Liver (tissue), 3 donors: Measurements from ENCODE around the gene URM1.

Experiments used
- EGR1 ChIP-seq, 2 donors: IDR thresholded peaks; 2 replicates each; pipeline ENCODE4 v1.6.1; 2016 to 2018; ENCODE audit warnings: antibody characterized with exemption in 2 of 2, low read depth in 2 of 2
- NR2F2 ChIP-seq: IDR thresholded peaks from 2 replicates; pipeline ENCODE4 v1.6.1; 2016; ENCODE audit warnings: antibody characterized with exemption
- YY1 ChIP-seq: IDR thresholded peaks from 2 replicates; pipeline ENCODE4 v1.6.1; 2016; ENCODE audit warnings: antibody characterized with exemption, mild to moderate bottlenecking
- TF ChIP-seq, protein P1 (sequence below): fragments of 150-350 bp; IDR thresholded peaks from 2 replicates; pipeline ENCODE4 v1.5.1; 2017; ENCODE audit warnings: improper control_type of control experiment, low read depth, low read length; ENCODE audit not compliant: missing input control
- TF ChIP-seq, protein P2 (sequence below): IDR thresholded peaks from 2 replicates; pipeline ENCODE4 v1.6.1; 2016; ENCODE audit warnings: antibody characterized with exemption
- donor health status: healthy.
- donor health status: healthy.

DNA sequence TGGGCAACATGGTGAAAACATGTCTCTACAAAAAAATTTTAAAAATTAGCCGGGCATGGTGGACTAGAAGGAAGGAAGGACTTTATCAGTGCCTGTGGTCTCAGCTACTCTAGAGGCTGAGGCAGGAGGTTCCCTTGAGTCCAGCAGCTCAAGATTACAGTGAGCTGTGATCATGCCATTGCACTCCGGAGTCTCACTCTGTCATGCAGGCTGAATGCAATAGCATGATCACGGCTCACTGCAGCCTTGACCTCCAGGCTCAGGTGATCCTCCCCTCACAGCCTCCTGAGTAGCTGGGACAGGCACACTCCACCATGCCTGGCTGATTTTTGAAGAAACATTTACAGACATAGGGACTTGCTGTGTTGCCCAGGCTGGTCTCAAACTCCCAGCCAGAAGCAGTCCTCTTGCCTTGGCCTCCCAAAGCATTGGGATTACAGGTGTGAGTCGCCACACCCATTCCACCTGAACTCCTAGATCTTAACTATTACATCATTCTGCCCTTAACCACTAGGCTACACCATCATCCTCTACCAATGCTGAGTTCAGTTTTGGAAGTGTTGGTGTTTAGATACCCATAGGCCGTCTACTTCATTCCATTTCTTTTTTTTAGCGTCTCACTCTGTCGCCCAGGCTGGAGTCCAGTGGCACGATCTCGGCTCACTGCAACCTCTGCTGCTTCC, 2.0 kb upstream of the URM1 start:
- TF ChIP-seq, protein P1, sequence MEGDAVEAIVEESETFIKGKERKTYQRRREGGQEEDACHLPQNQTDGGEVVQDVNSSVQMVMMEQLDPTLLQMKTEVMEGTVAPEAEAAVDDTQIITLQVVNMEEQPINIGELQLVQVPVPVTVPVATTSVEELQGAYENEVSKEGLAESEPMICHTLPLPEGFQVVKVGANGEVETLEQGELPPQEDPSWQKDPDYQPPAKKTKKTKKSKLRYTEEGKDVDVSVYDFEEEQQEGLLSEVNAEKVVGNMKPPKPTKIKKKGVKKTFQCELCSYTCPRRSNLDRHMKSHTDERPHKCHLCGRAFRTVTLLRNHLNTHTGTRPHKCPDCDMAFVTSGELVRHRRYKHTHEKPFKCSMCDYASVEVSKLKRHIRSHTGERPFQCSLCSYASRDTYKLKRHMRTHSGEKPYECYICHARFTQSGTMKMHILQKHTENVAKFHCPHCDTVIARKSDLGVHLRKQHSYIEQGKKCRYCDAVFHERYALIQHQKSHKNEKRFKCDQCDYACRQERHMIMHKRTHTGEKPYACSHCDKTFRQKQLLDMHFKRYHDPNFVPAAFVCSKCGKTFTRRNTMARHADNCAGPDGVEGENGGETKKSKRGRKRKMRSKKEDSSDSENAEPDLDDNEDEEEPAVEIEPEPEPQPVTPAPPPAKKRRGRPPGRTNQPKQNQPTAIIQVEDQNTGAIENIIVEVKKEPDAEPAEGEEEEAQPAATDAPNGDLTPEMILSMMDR = no peak
- TF ChIP-seq NR2F2 (no peak), YY1 (no peak), EGR1 (IDR thresholded peaks at IDR 0.05; ENCODE audit: low read depth in 2 of 2) (no peak)
- TF ChIP-seq, protein P2, sequence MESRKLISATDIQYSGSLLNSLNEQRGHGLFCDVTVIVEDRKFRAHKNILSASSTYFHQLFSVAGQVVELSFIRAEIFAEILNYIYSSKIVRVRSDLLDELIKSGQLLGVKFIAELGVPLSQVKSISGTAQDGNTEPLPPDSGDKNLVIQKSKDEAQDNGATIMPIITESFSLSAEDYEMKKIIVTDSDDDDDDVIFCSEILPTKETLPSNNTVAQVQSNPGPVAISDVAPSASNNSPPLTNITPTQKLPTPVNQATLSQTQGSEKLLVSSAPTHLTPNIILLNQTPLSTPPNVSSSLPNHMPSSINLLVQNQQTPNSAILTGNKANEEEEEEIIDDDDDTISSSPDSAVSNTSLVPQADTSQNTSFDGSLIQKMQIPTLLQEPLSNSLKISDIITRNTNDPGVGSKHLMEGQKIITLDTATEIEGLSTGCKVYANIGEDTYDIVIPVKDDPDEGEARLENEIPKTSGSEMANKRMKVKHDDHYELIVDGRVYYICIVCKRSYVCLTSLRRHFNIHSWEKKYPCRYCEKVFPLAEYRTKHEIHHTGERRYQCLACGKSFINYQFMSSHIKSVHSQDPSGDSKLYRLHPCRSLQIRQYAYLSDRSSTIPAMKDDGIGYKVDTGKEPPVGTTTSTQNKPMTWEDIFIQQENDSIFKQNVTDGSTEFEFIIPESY = no peak
